ENCODE measurements around the gene PRIM1.

PRIM1 gene

GRCh38 chr12:56720731-56721151 is 31.4 kb downstream of the PRIM1 start:
- Histone ChIP-seq H3K4me1 (ENCODE audit: control insufficient read depth, insufficient read depth, low read length) (peaks cover 3% of the 10 kb centered on the region; the same call in 1 of the 2 replicates), H3K27ac (ENCODE audit: low read length) (no peak overlapping the region), H3K9me3 (ENCODE audit: control insufficient read depth, insufficient read depth, low read length) (no peaks in the 10 kb centered on the region), H3K4me3 (ENCODE audit: low read length) (no peak overlapping the region), H3K36me3 (ENCODE audit: control insufficient read depth, insufficient read depth, low read length) (peaks cover 20% of the 10 kb centered on the region; the same call in 1 of the 2 replicates), H3K27me3 (ENCODE audit: control insufficient read depth, insufficient read depth, low read length) (no peaks in the 10 kb centered on the region)
- no peak for DNase-seq (ENCODE audit: low read depth, low spot score)
- WGBS (ENCODE audit: insufficient coverage, insufficient read length): no CpG with 5 or more reads among the region's 1 CpG

GRCh38 chr12:56719056-56719455 is 33.1 kb downstream of the PRIM1 start:
- Histone ChIP-seq H3K4me3 (ENCODE audit: low read length) (no peak overlapping the region), H3K9me3 (ENCODE audit: control insufficient read depth, insufficient read depth, low read length) (no peaks in the 10 kb centered on the region), H3K36me3 (ENCODE audit: control insufficient read depth, insufficient read depth, low read length) (peaks cover 24% of the 10 kb centered on the region; the same call in 1 of the 2 replicates), H3K27me3 (ENCODE audit: control insufficient read depth, insufficient read depth, low read length) (no peaks in the 10 kb centered on the region), H3K27ac (ENCODE audit: low read length) (no peak overlapping the region), H3K4me1 (ENCODE audit: control insufficient read depth, insufficient read depth, low read length) (peaks cover 3% of the 10 kb centered on the region; the same call in 1 of the 2 replicates)
- no peak for DNase-seq (ENCODE audit: low read depth, low spot score)

GRCh38 chr12:56718636-56719035 is 33.5 kb downstream of the PRIM1 start:
- Histone ChIP-seq H3K4me1 (ENCODE audit: control insufficient read depth, insufficient read depth, low read length) (peaks cover 3% of the 10 kb centered on the region; the same call in 1 of the 2 replicates), H3K9me3 (ENCODE audit: control insufficient read depth, insufficient read depth, low read length) (no peaks in the 10 kb centered on the region), H3K36me3 (ENCODE audit: control insufficient read depth, insufficient read depth, low read length) (peaks cover 28% of the 10 kb centered on the region), H3K27me3 (ENCODE audit: control insufficient read depth, insufficient read depth, low read length) (no peaks in the 10 kb centered on the region), H3K27ac (ENCODE audit: low read length) (no peak overlapping the region), H3K4me3 (ENCODE audit: low read length) (no peak overlapping the region)
- no CpG with 5 or more reads among the region's 4 CpGs for WGBS (ENCODE audit: insufficient coverage, insufficient read length)
- DNase-seq (ENCODE audit: low read depth, low spot score): no peak

- H3K27ac ChIP-seq (ENCODE audit: low read length): no peak overlapping the region
- no peaks in the 10 kb centered on the region for H3K9me3 ChIP-seq (ENCODE audit: control insufficient read depth, insufficient read depth, low read length)
- H3K4me3 ChIP-seq (ENCODE audit: low read length): no peak overlapping the region
- peaks cover 33% of the 10 kb centered on the region for H3K36me3 ChIP-seq (ENCODE audit: control insufficient read depth, insufficient read depth, low read length)
- DNase-seq (ENCODE audit: low read depth, low spot score): no peak
- WGBS (ENCODE audit: insufficient coverage, insufficient read length): no CpG with 5 or more reads among the region's 1 CpG
- peaks cover 3% of the 10 kb centered on the region; the same call in 1 of the 2 replicates for H3K4me1 ChIP-seq (ENCODE audit: control insufficient read depth, insufficient read depth, low read length)
- no peaks in the 10 kb centered on the region for H3K27me3 ChIP-seq (ENCODE audit: control insufficient read depth, insufficient read depth, low read length)
These were observed 34.0 kb downstream of the PRIM1 start for GRCh38 chr12:56718149-56718548.

- Histone ChIP-seq H3K9me3 (ENCODE audit: control insufficient read depth, insufficient read depth, low read length) (no peaks in the 10 kb centered on the region), H3K27ac (ENCODE audit: low read length) (no peak overlapping the region), H3K4me1 (ENCODE audit: control insufficient read depth, insufficient read depth, low read length) (peaks cover 3% of the 10 kb centered on the region; the same call in 1 of the 2 replicates), H3K36me3 (ENCODE audit: control insufficient read depth, insufficient read depth, low read length) (peaks cover 41% of the 10 kb centered on the region), H3K4me3 (ENCODE audit: low read length) (no peak overlapping the region), H3K27me3 (ENCODE audit: control insufficient read depth, insufficient read depth, low read length) (no peaks in the 10 kb centered on the region)
- DNase-seq (ENCODE audit: low read depth, low spot score): no peak
- WGBS (ENCODE audit: insufficient coverage, insufficient read length): no CpG with 5 or more reads among the region's 4 CpGs
These were observed 34.9 kb downstream of the PRIM1 start for GRCh38 chr12:56716933-56717880.

GRCh38 chr12:56716458-56716857 is 35.7 kb downstream of the PRIM1 start:
- no CpG with 5 or more reads among the region's 1 CpG for whole genome bisulfite sequencing (ENCODE audit: insufficient coverage, insufficient read length)
- H3K36me3 ChIP-seq (ENCODE audit: control insufficient read depth, insufficient read depth, low read length): peaks cover 43% of the 10 kb centered on the region
- peaks cover 3% of the 10 kb centered on the region; the same call in 1 of the 2 replicates for H3K4me1 ChIP-seq (ENCODE audit: control insufficient read depth, insufficient read depth, low read length)
- DNase-seq (ENCODE audit: low read depth, low spot score): no peak
- H3K9me3 ChIP-seq (ENCODE audit: control insufficient read depth, insufficient read depth, low read length): no peaks in the 10 kb centered on the region
- H3K4me3 ChIP-seq (ENCODE audit: low read length): no peak overlapping the region
- no peak overlapping the region for H3K27ac ChIP-seq (ENCODE audit: low read length)
- H3K27me3 ChIP-seq (ENCODE audit: control insufficient read depth, insufficient read depth, low read length): no peaks in the 10 kb centered on the region

GRCh38 chr12:56715798-56716197 is 36.3 kb downstream of the PRIM1 start:
- H3K36me3 ChIP-seq (ENCODE audit: control insufficient read depth, insufficient read depth, low read length): peaks cover 42% of the 10 kb centered on the region
- no peaks in the 10 kb centered on the region for H3K27me3 ChIP-seq (ENCODE audit: control insufficient read depth, insufficient read depth, low read length)
- no peak overlapping the region for H3K4me3 ChIP-seq (ENCODE audit: low read length)
- H3K9me3 ChIP-seq (ENCODE audit: control insufficient read depth, insufficient read depth, low read length): no peaks in the 10 kb centered on the region
- H3K4me1 ChIP-seq (ENCODE audit: control insufficient read depth, insufficient read depth, low read length): peaks cover 3% of the 10 kb centered on the region; the same call in 1 of the 2 replicates
- DNase-seq (ENCODE audit: low read depth, low spot score): no peak
- H3K27ac ChIP-seq (ENCODE audit: low read length): no peak overlapping the region
- WGBS (ENCODE audit: insufficient coverage, insufficient read length): no CpG with 5 or more reads among the region's 8 CpGs

- H3K36me3 ChIP-seq (ENCODE audit: control insufficient read depth, insufficient read depth, low read length): peaks cover 33% of the 10 kb centered on the region
- WGBS (ENCODE audit: insufficient coverage, insufficient read length): no CpG with 5 or more reads among the region's 2 CpGs
- H3K4me1 ChIP-seq (ENCODE audit: control insufficient read depth, insufficient read depth, low read length): no peaks in the 10 kb centered on the region; the same call in 1 of the 2 replicates
- no peaks in the 10 kb centered on the region for H3K27me3 ChIP-seq (ENCODE audit: control insufficient read depth, insufficient read depth, low read length)
- no peak for DNase-seq (ENCODE audit: low read depth, low spot score)
- H3K4me3 ChIP-seq (ENCODE audit: low read length): no peak overlapping the region
- H3K9me3 ChIP-seq (ENCODE audit: control insufficient read depth, insufficient read depth, low read length): no peaks in the 10 kb centered on the region
- H3K27ac ChIP-seq (ENCODE audit: low read length): no peak overlapping the region
These were observed 37.6 kb downstream of the PRIM1 start for GRCh38 chr12:56714431-56714929.

GRCh38 chr12:56713345-56713744 is 38.8 kb downstream of the PRIM1 start:
- H3K4me1 ChIP-seq (ENCODE audit: control insufficient read depth, insufficient read depth, low read length): no peaks in the 10 kb centered on the region; the same call in 1 of the 2 replicates
- no peak overlapping the region for H3K4me3 ChIP-seq (ENCODE audit: low read length)
- DNase-seq (ENCODE audit: low read depth, low spot score): no peak
- H3K27ac ChIP-seq (ENCODE audit: low read length): no peak overlapping the region
- no peaks in the 10 kb centered on the region for H3K9me3 ChIP-seq (ENCODE audit: control insufficient read depth, insufficient read depth, low read length)
- no peaks in the 10 kb centered on the region for H3K27me3 ChIP-seq (ENCODE audit: control insufficient read depth, insufficient read depth, low read length)
- WGBS (ENCODE audit: insufficient coverage, insufficient read length): no CpG with 5 or more reads among the region's 3 CpGs
- H3K36me3 ChIP-seq (ENCODE audit: control insufficient read depth, insufficient read depth, low read length): peaks cover 28% of the 10 kb centered on the region

- Histone ChIP-seq H3K27ac (ENCODE audit: low read length) (no peak overlapping the region), H3K9me3 (ENCODE audit: control insufficient read depth, insufficient read depth, low read length) (no peaks in the 10 kb centered on the region), H3K4me3 (ENCODE audit: low read length) (no peak overlapping the region), H3K27me3 (ENCODE audit: control insufficient read depth, insufficient read depth, low read length) (no peaks in the 10 kb centered on the region), H3K4me1 (ENCODE audit: control insufficient read depth, insufficient read depth, low read length) (no peaks in the 10 kb centered on the region), H3K36me3 (ENCODE audit: control insufficient read depth, insufficient read depth, low read length) (peaks cover 22% of the 10 kb centered on the region)
- WGBS (ENCODE audit: insufficient coverage, insufficient read length): no CpG with 5 or more reads among the region's 5 CpGs
- DNase-seq (ENCODE audit: low read depth, low spot score): no peak
These were observed 42.3 kb downstream of the PRIM1 start for GRCh38 chr12:56709759-56710376.

Data from iPS DF 6.9 (cell line).